ENCODE measurements around the gene EXOC4.

DNA sequence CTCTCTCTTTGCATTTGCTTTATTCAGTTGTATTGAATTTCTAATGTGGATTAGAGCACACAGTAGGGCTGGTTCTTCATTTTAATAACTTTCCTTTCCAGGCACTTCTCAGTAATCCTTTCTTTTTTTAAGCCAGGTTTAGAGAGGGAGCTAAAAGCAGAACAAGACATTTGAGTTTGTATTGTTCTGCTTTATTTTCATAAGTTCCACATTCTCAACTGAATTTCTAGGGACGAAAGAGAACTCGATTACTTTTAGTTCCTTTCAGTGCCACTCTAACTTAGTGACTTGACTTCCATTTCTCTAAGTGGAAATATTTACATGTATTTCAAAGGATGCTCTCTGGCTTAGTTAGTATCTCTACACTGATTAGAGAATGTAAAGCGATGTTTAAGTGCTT is 145.6 kb downstream of the EXOC4 start:
- no peak for TF ChIP-seq CTCF (IDR thresholded peaks at IDR 0.05; ENCODE audit: control extremely low read depth in 1 of 3, insufficient read depth in 1 of 3, low read depth in 1 of 3, low read length in 3 of 3)
- TF ChIP-seq GTF2F1 (IDR thresholded peaks at IDR 0.05; ENCODE audit: borderline replicate concordance, low read depth, low read length) = no peak
- TF ChIP-seq RAD21 (IDR thresholded peaks at IDR 0.05 in 1 of 2, conservative IDR thresholded peaks at IDR 0.05 in 1 of 2; ENCODE audit: low read depth in 2 of 2, low read length in 2 of 2) = no peak
- no peak for TF ChIP-seq SIRT6 (IDR thresholded peaks at IDR 0.05; ENCODE audit: low read length)
- no peak for TF ChIP-seq MAX (IDR thresholded peaks at IDR 0.05)
